Adrenal gland (tissue), 5 donors: Measurements from ENCODE around the gene CCR3.

Experiments used
- CTCF ChIP-seq, 6 experiments: fragments of 450-650 bp in 4 of 6; fragments of 200-600 bp in 2 of 6; sonication (generic) in 1 of 6; IDR thresholded peaks; 1 replicate in 5 of 6; 2 replicates in 1 of 6; pipeline versions ENCODE4 v1.5.1 to v1.8.0; 2016 to 2021; ENCODE audit warnings: antibody characterized with exemption in 6 of 6, mild to moderate bottlenecking in 2 of 6, moderate library complexity in 1 of 6
- POLR2A ChIP-seq, 2 donors: fragments of 450-650 bp; IDR thresholded peaks; one replicate each; pipeline ENCODE4 v1.6.1; 2017; ENCODE audit warnings: antibody characterized with exemption in 2 of 2, mild to moderate bottlenecking in 2 of 2, moderate library complexity in 1 of 2
- donor health status: DM: no; HTN: no; CAD: no.

- TF ChIP-seq CTCF (IDR thresholded peaks at IDR 0.05) (peak in 1 of 6 experiments; percentile 24), POLR2A (IDR thresholded peaks at IDR 0.05) (no peak)
Observed at GRCh38 chr3:46214751-46215352, 27.4 kb upstream of the CCR3 start.
